Astrocyte (in vitro differentiated cells and primary cell): ENCODE measurements around the gene CNKSR3. TPM values are rescaled to one million over a fixed set of nuclear protein-coding genes. Genes with fewer than 3 reads are reported as not detected.

ENCODE experiments used
- DNase-seq: peaks from one replicate; pipeline ENCODE4 v3.0.0-alpha.2; 2010; ENCODE audit warnings: low read depth
- FAIRE-seq: peaks from 2 replicates; lab custom pipeline; 2011; peaks lifted over from hg19 to GRCh38; lab: Jason Lieb, UNC
- H2AFZ ChIP-seq: 2 replicates; pipeline ENCODE4 v1.6.0; 2012; ENCODE audit warnings: low read depth, low read length, inconsistent platforms
- H3K27ac ChIP-seq: 2 replicates; pipeline ENCODE4 v1.5.1; 2011; ENCODE audit warnings: low read depth, low read length, inconsistent platforms
- H3K27me3 ChIP-seq: 2 replicates; pipeline ENCODE4 v1.6.0; 2011; ENCODE audit warnings: low read length, inconsistent platforms; ENCODE audit not compliant: insufficient read depth
- H3K36me3 ChIP-seq: 2 replicates; pipeline ENCODE4 v1.5.1; 2011; ENCODE audit warnings: low read length, inconsistent platforms; ENCODE audit not compliant: insufficient read depth
- H3K4me1 ChIP-seq: 2 replicates; pipeline ENCODE4 v1.5.1; 2011; ENCODE audit warnings: low read length, inconsistent platforms; ENCODE audit not compliant: insufficient read depth
- H3K4me2 ChIP-seq: 2 replicates; pipeline ENCODE4 v1.6.0; 2012; ENCODE audit warnings: low read length, inconsistent platforms
- H3K4me3 ChIP-seq: 2 replicates; pipeline ENCODE4 v1.5.1; 2011; ENCODE audit warnings: low read depth, mild to moderate bottlenecking, low read length, inconsistent platforms; ENCODE audit not compliant: insufficient read depth
- H3K79me2 ChIP-seq: 2 replicates; pipeline ENCODE4 v1.6.0; 2012; ENCODE audit warnings: mild to moderate bottlenecking, low read length, inconsistent platforms; ENCODE audit not compliant: insufficient read depth
- H3K9ac ChIP-seq: 2 replicates; pipeline ENCODE4 v1.6.0; 2012; ENCODE audit warnings: mild to moderate bottlenecking, low read length, inconsistent platforms
- H3K9me3 ChIP-seq: 2 replicates; pipeline ENCODE4 v1.5.1; 2012; ENCODE audit warnings: low read depth, mild to moderate bottlenecking, low read length, inconsistent platforms; ENCODE audit not compliant: insufficient read depth
- H4K20me1 ChIP-seq: 2 replicates; pipeline ENCODE4 v1.6.0; 2012; ENCODE audit warnings: low read length, inconsistent platforms; ENCODE audit not compliant: insufficient read depth
- H3K27ac Mint-ChIP-seq: one replicate; pipeline ENCODE4 v1.8.0; 2021; ENCODE audit warnings: mild to moderate bottlenecking, mixed read lengths; ENCODE audit not compliant: unreplicated experiment
- H3K27me3 Mint-ChIP-seq: one replicate; pipeline ENCODE4 v1.8.0; 2021; ENCODE audit warnings: low read depth, mixed read lengths; ENCODE audit not compliant: unreplicated experiment
- H3K36me3 Mint-ChIP-seq: one replicate; pipeline ENCODE4 v1.8.0; 2021; ENCODE audit warnings: low read depth, mixed read lengths; ENCODE audit not compliant: unreplicated experiment
- H3K4me1 Mint-ChIP-seq: one replicate; pipeline ENCODE4 v1.8.0; 2021; ENCODE audit warnings: low read depth, mixed read lengths; ENCODE audit not compliant: unreplicated experiment
- H3K4me3 Mint-ChIP-seq: one replicate; pipeline ENCODE4 v1.8.0; 2021; ENCODE audit warnings: mild to moderate bottlenecking, moderate library complexity, mixed read lengths; ENCODE audit not compliant: unreplicated experiment
- H3K9me3 Mint-ChIP-seq: one replicate; pipeline ENCODE4 v1.8.0; 2021; ENCODE audit warnings: mild to moderate bottlenecking, mixed read lengths; ENCODE audit not compliant: unreplicated experiment
- CTCF ChIP-seq: IDR thresholded peaks from 2 replicates; pipeline ENCODE4 v1.5.1; 2011; ENCODE audit warnings: low read depth, mild to moderate bottlenecking, inconsistent platforms, low read length, moderate library complexity; ENCODE audit not compliant: insufficient read depth
- EZH2 ChIP-seq: IDR thresholded peaks from 2 replicates; pipeline ENCODE4 v1.6.1; 2012; ENCODE audit warnings: mild to moderate bottlenecking, low read length, inconsistent platforms; ENCODE audit not compliant: insufficient read depth
- total RNA-seq: library from RNA; stranded (reverse); gene quantifications from 2 replicates; pipeline ENCODE4 v1.2.1, GENCODE V29; 2021

The CNKSR3 gene
- total RNA-seq, 1 donor from 2014 or later = 11.1 TPM

GRCh38 chr6:154474648-154475428, 35.6 kb downstream of the CNKSR3 start:
- peak; percentile 87 for DNase-seq

DNA sequence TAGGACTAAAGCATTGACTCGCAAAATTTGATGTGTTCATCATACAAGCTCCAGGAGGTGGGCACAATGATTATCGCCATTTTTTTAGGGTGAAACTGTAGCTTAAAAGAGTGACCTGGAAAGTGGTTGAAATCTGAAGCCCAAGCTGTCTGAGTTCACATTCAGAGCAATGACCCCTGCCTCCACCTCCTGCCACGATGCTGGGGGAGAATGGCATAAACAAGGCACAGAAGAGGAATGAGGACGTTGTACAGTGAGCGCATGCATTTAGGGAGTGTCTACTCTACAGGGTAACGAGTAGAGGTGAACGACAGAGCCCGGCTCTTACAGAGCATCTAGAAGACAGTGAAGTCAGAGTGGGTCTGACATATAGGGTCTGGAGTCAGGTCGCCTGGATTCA, 37.2 kb downstream of the CNKSR3 start:
- Mint-ChIP-seq H3K9me3 (no peaks in the 10 kb centered on the region), H3K36me3 (peaks cover 4% of the 10 kb centered on the region)
- no peak overlapping the region for H3K27ac ChIP-seq

More at GRCh38 chr6:154474648-154475428, 35.6 kb downstream of the CNKSR3 start:
- Histone ChIP-seq H3K9ac (no peak overlapping the region), H3K79me2 (peaks cover 18% of the 10 kb centered on the region), H3K9me3 (no peaks in the 10 kb centered on the region), H3K27ac (peak overlapping the region; percentile 30), H4K20me1 (no peaks in the 10 kb centered on the region), H2AFZ (no peak overlapping the region), H3K27me3 (no peaks in the 10 kb centered on the region), H3K4me3 (no peak overlapping the region), H3K36me3 (no peaks in the 10 kb centered on the region), H3K4me1 (peaks cover 21% of the 10 kb centered on the region), H3K4me2 (no peak overlapping the region)
- Mint-ChIP-seq H3K4me3 (no peak overlapping the region), H3K36me3 (peaks cover 4% of the 10 kb centered on the region), H3K27ac (peak overlapping the region; percentile 91), H3K27me3 (no peaks in the 10 kb centered on the region), H3K4me1 (peaks cover 29% of the 10 kb centered on the region), H3K9me3 (no peaks in the 10 kb centered on the region)
- TF ChIP-seq EZH2 (no peak), CTCF (no peak)
- FAIRE-seq = peak; percentile 59

More for the DNA sequence above, 37.2 kb downstream of the CNKSR3 start:
- Histone ChIP-seq H3K36me3 (no peaks in the 10 kb centered on the region), H3K9ac (no peak overlapping the region), H3K79me2 (peaks cover 23% of the 10 kb centered on the region), H2AFZ (no peak overlapping the region), H3K4me1 (peaks cover 7% of the 10 kb centered on the region), H4K20me1 (no peaks in the 10 kb centered on the region), H3K9me3 (no peaks in the 10 kb centered on the region), H3K27me3 (no peaks in the 10 kb centered on the region), H3K4me3 (no peak overlapping the region), H3K4me2 (no peak overlapping the region)
- H3K27ac Mint-ChIP-seq = peak overlapping the region; percentile 55
- H3K4me3 Mint-ChIP-seq = no peak overlapping the region
- FAIRE-seq (no peak), DNase-seq (no peak)
- H3K4me1 Mint-ChIP-seq = peaks cover 14% of the 10 kb centered on the region
- TF ChIP-seq CTCF = no peak
- no peak for TF ChIP-seq EZH2
- H3K27me3 Mint-ChIP-seq = no peaks in the 10 kb centered on the region
